ENCODE data around the gene MERTK. TPM values are rescaled to one million over a fixed set of nuclear protein-coding genes. Genes with fewer than 3 reads are reported as not detected.
"Not testable (repeated sequence)": the region's sequence is repeated elsewhere in the genome, so short reads cannot be mapped to it uniquely, and the experiment has no call there.

MERTK gene
- total RNA-seq, 1 donor = 2.4 TPM

DNA sequence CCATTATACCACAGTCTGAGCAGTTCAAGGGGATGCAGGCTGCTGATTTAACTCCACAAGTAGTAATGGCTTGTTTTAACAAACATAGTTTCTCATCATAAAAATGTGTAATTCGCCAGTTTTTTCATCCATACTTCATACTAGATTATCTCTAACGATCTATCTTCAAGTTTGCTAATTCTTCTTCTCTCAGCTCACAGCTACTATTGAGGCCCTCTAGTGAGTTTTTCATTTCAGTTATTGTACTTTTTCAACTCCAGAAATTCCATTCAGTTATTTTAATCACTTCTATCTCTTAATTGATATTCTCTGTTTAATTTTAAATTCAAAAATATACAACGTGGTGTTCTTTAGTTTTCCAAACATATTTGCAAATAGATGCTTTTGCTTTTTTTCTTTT, 136.5 kb downstream of the MERTK start:
- no peak overlapping the region for H3K4me3 ChIP-seq (ENCODE audit: low read depth, low read length)
- TF ChIP-seq, protein P1, sequence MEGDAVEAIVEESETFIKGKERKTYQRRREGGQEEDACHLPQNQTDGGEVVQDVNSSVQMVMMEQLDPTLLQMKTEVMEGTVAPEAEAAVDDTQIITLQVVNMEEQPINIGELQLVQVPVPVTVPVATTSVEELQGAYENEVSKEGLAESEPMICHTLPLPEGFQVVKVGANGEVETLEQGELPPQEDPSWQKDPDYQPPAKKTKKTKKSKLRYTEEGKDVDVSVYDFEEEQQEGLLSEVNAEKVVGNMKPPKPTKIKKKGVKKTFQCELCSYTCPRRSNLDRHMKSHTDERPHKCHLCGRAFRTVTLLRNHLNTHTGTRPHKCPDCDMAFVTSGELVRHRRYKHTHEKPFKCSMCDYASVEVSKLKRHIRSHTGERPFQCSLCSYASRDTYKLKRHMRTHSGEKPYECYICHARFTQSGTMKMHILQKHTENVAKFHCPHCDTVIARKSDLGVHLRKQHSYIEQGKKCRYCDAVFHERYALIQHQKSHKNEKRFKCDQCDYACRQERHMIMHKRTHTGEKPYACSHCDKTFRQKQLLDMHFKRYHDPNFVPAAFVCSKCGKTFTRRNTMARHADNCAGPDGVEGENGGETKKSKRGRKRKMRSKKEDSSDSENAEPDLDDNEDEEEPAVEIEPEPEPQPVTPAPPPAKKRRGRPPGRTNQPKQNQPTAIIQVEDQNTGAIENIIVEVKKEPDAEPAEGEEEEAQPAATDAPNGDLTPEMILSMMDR (IDR thresholded peaks at IDR 0.05; ENCODE audit: insufficient read depth, low read length) = no peak
- DNase-seq (ENCODE audit: low read depth) = no peak

DNA sequence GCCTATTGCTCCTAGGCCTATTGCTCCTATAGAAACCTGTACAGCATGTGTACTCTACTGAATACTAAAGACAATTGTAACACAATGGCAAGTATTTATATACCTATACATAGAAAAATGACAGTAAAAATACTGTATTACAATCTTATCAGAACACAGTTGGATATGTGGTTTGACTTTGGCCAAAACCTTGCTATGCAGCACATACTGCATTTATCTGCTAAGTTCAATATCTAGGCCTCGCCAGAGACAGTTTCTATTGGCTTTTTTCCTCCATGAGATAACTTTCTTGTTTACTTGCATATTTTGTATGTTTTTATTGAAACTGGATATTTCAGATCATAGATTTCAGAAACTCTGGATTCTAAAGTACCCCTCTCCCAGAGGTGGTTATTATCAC, 137.4 kb downstream of the MERTK start:
- DNase-seq (ENCODE audit: low read depth) = no peak
- TF ChIP-seq, protein P1 (IDR thresholded peaks at IDR 0.05; ENCODE audit: insufficient read depth, low read length) = no peak
- H3K4me3 ChIP-seq (ENCODE audit: low read depth, low read length) = no peak overlapping the region

DNA sequence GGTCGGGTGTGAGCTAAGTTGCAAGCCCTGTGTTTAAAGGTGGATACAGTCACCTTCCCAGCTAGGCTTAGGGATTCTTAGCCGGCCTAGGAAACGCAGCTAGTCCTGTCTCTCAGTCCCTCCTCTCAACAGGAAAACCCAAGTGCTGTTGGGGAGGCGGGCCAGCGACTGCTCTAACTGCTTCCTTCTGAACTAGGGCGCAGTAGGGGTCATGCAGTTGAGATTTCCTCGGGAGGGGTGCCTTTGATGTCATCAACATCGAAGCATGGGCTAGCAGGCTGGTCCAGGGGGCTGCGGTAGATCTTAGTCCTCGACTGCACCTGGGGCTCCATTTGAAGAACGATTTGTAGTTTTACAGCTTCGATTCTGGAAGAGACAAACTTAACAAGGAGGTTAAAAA, 141.1 kb downstream of the MERTK start:
- not testable (repeated sequence) for DNase-seq (ENCODE audit: low read depth); H3K4me3 ChIP-seq (ENCODE audit: low read depth, low read length)

DNA sequence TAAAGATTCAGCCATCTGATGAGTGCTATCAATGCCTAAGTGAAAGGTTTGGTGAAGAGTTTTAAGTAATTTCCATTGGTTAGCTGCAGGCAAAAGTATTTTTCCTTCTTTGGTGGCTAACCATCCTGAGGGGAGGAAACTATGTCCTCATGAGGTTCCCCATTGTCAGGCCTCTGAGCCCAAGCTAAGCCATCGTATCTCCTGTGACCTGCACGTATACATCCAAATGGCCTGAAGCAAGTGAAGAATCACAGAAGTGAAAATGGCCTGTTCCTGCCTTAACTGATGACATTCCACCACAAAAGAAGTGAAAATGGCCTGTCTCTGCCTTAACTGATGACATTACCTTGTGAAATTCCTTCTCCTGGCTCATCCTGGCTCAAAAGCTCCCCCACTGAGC, 141.7 kb downstream of the MERTK start:
- not testable (repeated sequence) for DNase-seq (ENCODE audit: low read depth); H3K4me3 ChIP-seq (ENCODE audit: low read depth, low read length)

DNA sequence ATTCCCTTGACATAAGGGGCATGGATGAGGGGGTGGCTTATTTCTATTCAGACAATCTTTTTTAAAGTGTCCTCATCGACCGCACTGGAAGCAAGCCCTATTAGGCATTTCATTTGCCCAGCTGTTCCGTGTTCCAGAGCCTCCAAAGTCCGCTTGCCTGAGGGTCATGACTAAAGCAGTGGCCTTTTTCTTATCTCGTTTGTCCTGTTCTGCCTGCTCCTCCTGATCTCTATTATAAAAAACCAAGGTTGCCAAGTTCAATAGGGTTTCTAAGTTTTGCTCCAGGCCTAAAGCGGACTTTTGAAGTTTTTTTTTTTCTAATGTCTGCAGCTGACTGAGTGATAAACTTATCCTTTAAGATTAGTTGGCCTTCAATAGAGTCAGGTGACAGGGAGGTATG, 143.1 kb downstream of the MERTK start:
- not testable (repeated sequence) for H3K4me3 ChIP-seq (ENCODE audit: low read depth, low read length); DNase-seq (ENCODE audit: low read depth)

DNA sequence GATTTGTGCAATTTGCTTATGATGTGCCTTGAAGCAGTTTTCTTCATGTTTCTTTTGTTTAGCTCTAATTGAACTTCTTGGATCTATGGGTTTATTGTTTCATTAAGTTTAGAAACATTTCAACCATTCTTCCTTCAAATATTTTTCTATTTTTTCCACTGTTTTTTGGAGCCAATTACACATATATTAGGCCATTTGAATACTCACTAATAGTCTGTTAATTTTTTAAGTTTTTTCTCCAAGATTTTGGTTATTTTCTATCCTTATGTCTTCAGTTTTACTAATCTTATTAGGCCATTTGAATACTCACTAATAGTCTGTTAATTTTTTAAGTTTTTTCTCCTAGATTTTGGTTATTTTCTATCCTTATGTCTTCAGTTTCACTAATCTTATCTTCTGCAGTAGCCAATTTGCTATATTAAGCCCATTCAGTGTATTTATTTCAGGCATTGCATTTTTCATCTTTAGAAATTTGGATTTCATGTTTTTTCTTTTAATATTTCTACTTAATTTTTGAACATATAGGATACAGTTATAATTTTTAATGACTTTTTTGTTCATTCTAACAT, 147.1 kb downstream of the MERTK start:
- TF ChIP-seq, protein P1 (IDR thresholded peaks at IDR 0.05; ENCODE audit: insufficient read depth, low read length) = no peak
- no peak overlapping the region for H3K4me3 ChIP-seq (ENCODE audit: low read depth, low read length)
- DNase-seq (ENCODE audit: low read depth) = no peak

DNA sequence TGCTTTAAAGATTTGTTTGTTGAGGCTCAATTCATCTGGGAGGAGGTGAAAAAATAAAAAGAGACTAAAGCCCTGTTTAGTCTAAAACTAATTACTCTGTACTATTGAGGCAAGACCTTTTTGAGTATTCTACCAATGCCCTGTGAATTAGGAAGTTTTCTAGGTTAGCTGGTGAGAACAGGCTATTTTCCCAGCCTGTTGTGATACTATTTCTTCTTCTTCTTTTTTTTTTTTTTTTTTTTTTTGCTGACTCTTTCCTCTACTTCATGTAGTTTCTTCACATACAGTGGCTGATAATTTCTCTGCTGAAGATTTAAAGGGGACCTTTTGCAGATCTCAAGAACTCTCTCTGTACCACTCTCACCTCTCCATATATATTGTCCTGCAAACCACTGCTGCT, 147.8 kb downstream of the MERTK start:
- H3K4me3 ChIP-seq (ENCODE audit: low read depth, low read length) = no peak overlapping the region
- TF ChIP-seq, protein P1 (IDR thresholded peaks at IDR 0.05; ENCODE audit: insufficient read depth, low read length) = no peak

DNA sequence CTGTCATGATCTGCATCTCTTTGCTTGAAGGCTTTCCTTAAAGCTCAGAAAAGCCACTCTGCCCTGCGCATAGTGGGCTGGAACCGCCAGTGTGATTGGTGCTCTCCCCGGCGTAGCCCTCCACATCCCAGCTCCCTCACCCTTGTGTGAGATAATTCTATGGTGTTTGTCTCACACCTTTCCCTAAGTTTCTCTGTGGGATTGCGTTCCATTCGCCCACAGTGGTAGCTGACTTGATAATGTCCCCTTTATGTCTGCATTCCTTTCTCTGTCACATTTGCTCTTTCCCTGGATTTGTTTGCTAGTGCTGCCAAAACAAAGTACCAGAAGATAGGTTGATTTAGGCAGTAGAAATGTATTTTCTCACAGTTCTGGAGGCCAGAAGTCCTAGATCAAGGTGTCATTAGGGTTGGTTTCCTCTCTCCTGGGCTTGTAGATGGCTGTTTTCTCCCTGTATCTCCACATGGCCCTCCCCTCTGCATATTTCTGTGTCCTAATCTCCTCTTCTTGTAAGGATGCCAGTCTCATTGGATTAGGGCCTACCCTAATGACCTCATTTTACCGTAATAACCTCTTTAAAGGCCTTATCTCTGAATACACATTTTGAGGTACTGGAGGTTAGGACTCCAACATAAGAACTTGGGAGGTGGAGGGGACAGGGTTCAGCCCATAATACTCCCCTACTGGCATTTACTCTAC, 149.3 kb downstream of the MERTK start:
- no peak overlapping the region for H3K4me3 ChIP-seq (ENCODE audit: low read depth, low read length)
- peak; percentile 62 for DNase-seq (ENCODE audit: low read depth)
- TF ChIP-seq, protein P1 (IDR thresholded peaks at IDR 0.05; ENCODE audit: insufficient read depth, low read length) = no peak

More for the DNA sequence above, 147.8 kb downstream of the MERTK start:
- DNase-seq (ENCODE audit: low read depth) = no peak

Data from fibroblast of the aortic adventitia (primary cell).